Measurements from ENCODE around the gene PYM1.
"Not testable (repeated sequence)": the region's sequence is repeated elsewhere in the genome, so short reads cannot be mapped to it uniquely, and the experiment has no call there.

PYM1 gene

DNA sequence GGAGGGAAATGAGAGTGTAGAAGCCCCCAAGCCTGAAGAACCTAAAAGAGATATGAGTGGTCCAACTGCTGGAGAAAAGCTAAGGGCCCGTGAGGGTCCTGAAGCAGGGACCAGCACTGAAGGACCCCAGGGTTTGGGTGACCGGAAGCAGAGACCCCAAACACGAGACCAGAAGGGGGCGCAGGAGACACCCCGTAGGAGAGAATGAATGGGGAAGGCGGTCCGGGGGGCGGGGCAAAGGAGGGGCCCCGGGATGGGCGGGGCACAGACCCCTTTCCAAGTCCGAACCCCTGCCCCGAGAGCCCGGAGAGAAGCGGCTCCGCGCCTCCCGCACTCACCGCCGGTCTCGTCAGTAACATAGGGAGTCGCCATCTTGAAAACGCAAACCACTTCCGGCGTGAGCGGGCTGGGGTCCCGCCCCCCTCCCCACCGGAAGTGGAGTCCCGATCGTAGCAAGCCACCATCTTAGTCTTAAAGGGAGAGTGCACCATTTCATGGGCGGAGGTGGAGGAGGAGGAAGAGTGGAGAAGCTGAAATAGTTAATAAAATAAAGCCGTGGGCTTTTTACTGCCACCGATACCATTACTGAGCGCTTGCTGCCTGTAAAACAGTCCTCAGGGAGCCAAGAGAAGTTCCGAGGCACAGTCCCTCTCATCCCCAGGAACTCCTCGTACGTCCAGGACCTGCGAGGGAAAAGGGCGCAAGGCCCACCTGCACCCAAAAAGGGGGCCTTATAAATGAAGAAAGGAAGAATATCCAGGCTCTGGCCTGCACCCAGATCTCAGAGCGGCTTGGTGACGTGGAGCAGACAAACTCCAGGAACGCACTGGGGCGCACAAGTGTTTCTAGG lies 731 bp downstream of the PYM1 start:
- peak; percentile 66 for DNase-seq (ENCODE audit: low read depth)
- peak overlapping the region; percentile 87 for H3K4me3 ChIP-seq (ENCODE audit: control insufficient read depth, low read depth, low read length)
- TF ChIP-seq, protein P1, sequence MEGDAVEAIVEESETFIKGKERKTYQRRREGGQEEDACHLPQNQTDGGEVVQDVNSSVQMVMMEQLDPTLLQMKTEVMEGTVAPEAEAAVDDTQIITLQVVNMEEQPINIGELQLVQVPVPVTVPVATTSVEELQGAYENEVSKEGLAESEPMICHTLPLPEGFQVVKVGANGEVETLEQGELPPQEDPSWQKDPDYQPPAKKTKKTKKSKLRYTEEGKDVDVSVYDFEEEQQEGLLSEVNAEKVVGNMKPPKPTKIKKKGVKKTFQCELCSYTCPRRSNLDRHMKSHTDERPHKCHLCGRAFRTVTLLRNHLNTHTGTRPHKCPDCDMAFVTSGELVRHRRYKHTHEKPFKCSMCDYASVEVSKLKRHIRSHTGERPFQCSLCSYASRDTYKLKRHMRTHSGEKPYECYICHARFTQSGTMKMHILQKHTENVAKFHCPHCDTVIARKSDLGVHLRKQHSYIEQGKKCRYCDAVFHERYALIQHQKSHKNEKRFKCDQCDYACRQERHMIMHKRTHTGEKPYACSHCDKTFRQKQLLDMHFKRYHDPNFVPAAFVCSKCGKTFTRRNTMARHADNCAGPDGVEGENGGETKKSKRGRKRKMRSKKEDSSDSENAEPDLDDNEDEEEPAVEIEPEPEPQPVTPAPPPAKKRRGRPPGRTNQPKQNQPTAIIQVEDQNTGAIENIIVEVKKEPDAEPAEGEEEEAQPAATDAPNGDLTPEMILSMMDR (IDR thresholded peaks at IDR 0.05; ENCODE audit: control insufficient read depth, insufficient read depth, low read depth, low read length, missing control alignments) = peak; percentile 80

DNA sequence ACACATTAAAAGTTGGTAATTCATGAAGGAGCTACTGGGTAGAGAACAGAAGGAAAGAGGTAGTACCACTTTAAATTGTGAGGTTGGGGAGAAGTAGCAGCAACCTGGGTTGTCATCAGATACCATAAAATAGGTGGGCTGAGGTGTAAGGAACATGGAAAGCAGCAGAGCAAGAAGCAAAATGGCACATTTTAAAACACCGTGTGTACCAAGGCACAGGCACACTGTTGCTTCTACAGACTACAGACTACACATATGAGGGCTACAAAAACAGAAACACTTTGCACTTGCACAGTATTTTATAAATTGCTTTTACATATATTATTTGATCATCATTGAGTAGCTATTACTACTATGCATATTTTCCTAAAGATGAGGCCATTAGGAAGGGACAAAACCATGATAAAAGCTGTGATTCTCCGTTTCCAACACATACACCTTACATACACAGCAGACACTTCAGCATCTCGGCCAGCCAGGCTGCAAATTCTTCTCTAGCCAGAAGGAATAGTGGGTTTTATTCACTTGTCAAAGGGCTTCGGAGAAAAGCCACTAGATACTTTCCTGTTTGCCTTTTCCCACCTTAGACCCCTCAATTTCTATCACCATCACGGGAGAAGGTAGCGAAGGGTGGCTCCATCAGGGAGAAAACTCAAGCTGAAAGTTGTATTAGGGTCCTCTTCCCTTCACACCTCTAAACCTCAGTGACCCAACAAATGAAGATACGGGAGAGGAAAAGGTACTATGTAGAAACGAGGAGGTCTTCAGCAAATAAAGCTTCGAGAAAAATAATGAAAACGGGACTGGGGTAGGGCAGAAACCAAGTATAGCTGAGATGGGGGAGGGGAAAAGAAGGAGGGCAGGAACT lies 1.6 kb downstream of the PYM1 start:
- TF ChIP-seq, protein P1 (IDR thresholded peaks at IDR 0.05; ENCODE audit: control insufficient read depth, insufficient read depth, low read depth, low read length, missing control alignments) = no peak
- DNase-seq (ENCODE audit: low read depth) = no peak
- H3K4me3 ChIP-seq (ENCODE audit: control insufficient read depth, low read depth, low read length) = peak overlapping the region; percentile 87

DNA sequence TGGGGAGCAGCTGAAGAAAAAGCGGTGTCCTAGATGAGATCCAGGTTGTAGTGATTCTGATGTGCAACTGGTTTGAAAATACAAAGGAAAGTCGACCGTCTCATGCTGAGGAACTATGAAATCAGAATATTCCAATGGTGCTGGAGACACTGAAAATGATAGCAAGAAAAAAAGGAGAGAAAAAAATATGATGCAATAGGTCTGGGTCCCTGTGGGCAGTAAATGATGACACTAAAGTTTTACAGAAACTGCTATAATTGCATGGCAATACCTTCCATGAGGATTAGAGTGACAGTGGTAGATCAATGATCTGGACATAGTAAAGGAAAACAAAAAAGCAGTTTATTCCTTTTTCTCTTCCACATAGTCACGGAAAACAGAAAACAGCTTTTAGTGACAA lies 2.3 kb downstream of the PYM1 start:
- TF ChIP-seq, protein P1 (IDR thresholded peaks at IDR 0.05; ENCODE audit: control insufficient read depth, insufficient read depth, low read depth, low read length, missing control alignments) = no peak
- no peak for DNase-seq (ENCODE audit: low read depth)
- no peak overlapping the region for H3K4me3 ChIP-seq (ENCODE audit: control insufficient read depth, low read depth, low read length)

DNA sequence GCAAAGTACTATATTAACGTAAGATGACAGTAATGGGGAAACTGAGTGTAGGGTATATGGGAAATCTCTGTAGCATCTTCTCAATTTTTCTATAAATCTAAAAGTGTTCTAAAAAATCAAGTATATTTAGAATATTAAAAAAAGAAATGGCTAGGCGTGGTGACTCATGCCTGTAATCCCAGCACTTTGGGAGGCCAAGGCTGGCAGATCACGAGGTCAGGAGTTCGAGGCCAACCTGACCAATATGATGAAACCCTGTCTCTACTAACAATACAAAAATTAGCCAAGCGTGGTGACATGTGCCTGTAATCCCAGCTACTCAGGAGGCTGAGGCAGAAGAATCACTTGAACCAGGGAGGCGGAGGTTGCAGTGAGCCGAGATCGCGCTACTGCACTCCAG lies 4.0 kb downstream of the PYM1 start:
- not testable (repeated sequence) for DNase-seq (ENCODE audit: low read depth); H3K4me3 ChIP-seq (ENCODE audit: control insufficient read depth, low read depth, low read length)

DNA sequence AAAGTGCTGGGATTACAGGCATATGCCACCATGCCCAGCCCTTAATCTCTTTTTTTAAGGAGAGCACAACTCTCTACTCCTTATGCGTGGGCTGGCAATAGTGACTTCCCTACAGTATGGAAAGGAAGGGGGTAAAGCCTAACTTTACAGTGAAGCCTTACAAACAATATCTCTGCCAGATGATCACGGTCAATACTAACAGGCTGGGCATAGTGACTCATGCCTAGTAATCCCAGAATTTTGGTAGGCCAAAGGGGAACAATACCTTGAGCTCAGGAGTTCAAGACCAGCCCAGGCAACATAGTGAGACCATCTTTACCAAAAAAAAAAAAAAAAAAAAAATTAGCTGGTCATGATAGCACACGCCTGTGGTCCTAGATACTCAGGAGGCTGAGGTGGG lies 5.6 kb downstream of the PYM1 start:
- no peak overlapping the region for H3K4me3 ChIP-seq (ENCODE audit: control insufficient read depth, low read depth, low read length)
- no peak for DNase-seq (ENCODE audit: low read depth)
- TF ChIP-seq, protein P1 (IDR thresholded peaks at IDR 0.05; ENCODE audit: control insufficient read depth, insufficient read depth, low read depth, low read length, missing control alignments) = no peak

DNA sequence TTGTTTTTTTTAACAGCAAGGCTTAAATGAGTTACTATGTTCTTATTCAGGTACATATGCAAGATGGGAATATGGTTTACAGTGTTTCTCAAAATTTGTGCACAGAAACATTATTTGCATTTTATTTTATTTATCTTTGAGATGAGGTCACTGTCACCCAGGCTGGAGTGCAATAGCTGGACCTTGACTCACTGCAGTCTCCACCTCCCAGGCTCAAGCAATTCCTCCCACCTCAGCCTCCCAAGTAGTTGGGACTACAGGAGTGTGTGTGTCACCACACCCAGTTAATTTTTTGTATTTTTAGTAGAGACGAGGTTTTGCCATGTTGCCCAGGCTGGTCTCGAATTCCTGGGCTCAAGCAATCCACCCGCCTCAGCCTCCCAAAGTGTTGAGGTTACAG lies 8.7 kb downstream of the PYM1 start:
- DNase-seq (ENCODE audit: low read depth) = not testable (repeated sequence)

DNA sequence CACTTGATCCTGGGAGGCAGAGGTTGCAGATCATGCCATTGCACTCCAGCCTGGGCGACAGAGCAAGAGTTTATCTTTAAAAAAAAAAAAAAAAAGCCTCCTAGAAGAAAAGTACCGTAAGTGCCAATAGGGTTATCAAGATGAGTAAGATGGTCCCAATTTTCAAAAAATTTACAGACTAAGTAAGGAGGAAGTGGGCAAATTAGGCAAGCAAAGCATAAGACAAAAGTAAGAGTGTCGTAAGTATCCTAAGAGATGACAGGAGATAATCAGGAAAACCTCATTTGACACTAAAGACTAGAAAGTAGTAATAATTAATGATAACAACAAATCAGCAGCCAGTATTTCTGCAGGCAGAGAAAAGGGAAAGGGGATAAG lies 12.2 kb downstream of the PYM1 start:
- no peak overlapping the region for H3K4me3 ChIP-seq (ENCODE audit: control insufficient read depth, low read depth, low read length)
- no peak for DNase-seq (ENCODE audit: low read depth)

More for the DNA sequence above, 8.7 kb downstream of the PYM1 start:
- not testable (repeated sequence) for H3K4me3 ChIP-seq (ENCODE audit: control insufficient read depth, low read depth, low read length)

More for the DNA sequence above, 12.2 kb downstream of the PYM1 start:
- TF ChIP-seq, protein P1 (IDR thresholded peaks at IDR 0.05; ENCODE audit: control insufficient read depth, insufficient read depth, low read depth, low read length, missing control alignments) = no peak
